Gastrocnemius medialis (tissue), 4 donors: ENCODE measurements around the gene SLC1A3.

ENCODE experiments used
- CTCF ChIP-seq, 5 experiments: fragments of 450-650 bp in 3 of 5; fragments of 200-600 bp in 2 of 5; sonication (generic) in 2 of 5; IDR thresholded peaks in 4 of 5; conservative IDR thresholded peaks in 1 of 5; 1 replicate in 4 of 5; 2 replicates in 1 of 5; pipeline ENCODE4 v1.5.1; 2016 to 2019; ENCODE audit warnings: antibody characterized with exemption in 5 of 5, mild to moderate bottlenecking in 3 of 5, moderate library complexity in 3 of 5
- POLR2A ChIP-seq, 2 donors: fragments of 450-650 bp; IDR thresholded peaks; one replicate each; pipeline ENCODE4 v1.6.1; 2017; ENCODE audit warnings: antibody characterized with exemption in 2 of 2, mild to moderate bottlenecking in 2 of 2, moderate library complexity in 2 of 2

GRCh38 chr5:36569491-36569890, 36.9 kb upstream of the SLC1A3 start:
- TF ChIP-seq CTCF (IDR thresholded peaks at IDR 0.05 in 4 of 5, conservative IDR thresholded peaks at IDR 0.05 in 1 of 5) (no peak), POLR2A (IDR thresholded peaks at IDR 0.05) (no peak)
